GM23338 (cell line): ENCODE measurements around the gene ZNF444. TPM values are rescaled to one million over a fixed set of nuclear protein-coding genes. Genes with fewer than 3 reads are reported as not detected.
A peak's percentile ranks its signal among the peaks of the same experiment; 100 is the strongest.

Experiments
- ATAC-seq: fragments of 200-7000 bp; cut with Tn5 transposase; 3 replicates; pipeline ENCODE4 v1.9.1; 2020
- DNase-seq: peaks from one replicate; pipeline ENCODE4 v3.0.0-alpha.2; 2015; ENCODE audit warnings: low spot score
- H2AFZ ChIP-seq: fragments of 200-600 bp; sonication (generic); 2 replicates; pipeline ENCODE4 v1.8.0; 2016; ENCODE audit warnings: antibody characterized with exemption, mild to moderate bottlenecking, moderate library complexity
- H3F3A ChIP-seq: fragments of 200-600 bp; sonication (generic); replicated peaks from 2 replicates; pipeline ENCODE4 v1.8.0; 2017; ENCODE audit warnings: antibody characterized with exemption, mixed run types, low read depth
- H3K27ac ChIP-seq: fragments of 200-600 bp; sonication (generic); 2 replicates; pipeline ENCODE4 v1.6.1; 2016; ENCODE audit warnings: low read depth
- H3K27me3 ChIP-seq: fragments of 200-600 bp; sonication (generic); 2 replicates; pipeline ENCODE4 v1.8.0; 2016; ENCODE audit warnings: mild to moderate bottlenecking, mixed run types, moderate library complexity; ENCODE audit not compliant: insufficient read depth
- H3K36me3 ChIP-seq: fragments of 200-600 bp; sonication (generic); 2 replicates; pipeline ENCODE4 v1.8.0; 2016; ENCODE audit warnings: mild to moderate bottlenecking; ENCODE audit not compliant: insufficient read depth
- H3K4me1 ChIP-seq: fragments of 200-600 bp; sonication (generic); 2 replicates; pipeline ENCODE4 v1.8.0; 2016; ENCODE audit warnings: mild to moderate bottlenecking, moderate library complexity; ENCODE audit not compliant: insufficient read depth
- H3K4me2 ChIP-seq: fragments of 200-600 bp; sonication (generic); 2 replicates; pipeline ENCODE4 v1.7.1; 2017; ENCODE audit warnings: mixed run types
- H3K4me3 ChIP-seq: fragments of 200-600 bp; sonication (generic); 2 replicates; pipeline ENCODE4 v1.6.1; 2016; ENCODE audit warnings: mixed run types
- H3K79me2 ChIP-seq: fragments of 200-600 bp; sonication (generic); replicated peaks from 2 replicates; pipeline ENCODE4 v1.8.0; 2017; ENCODE audit warnings: mild to moderate bottlenecking; ENCODE audit not compliant: insufficient read depth
- H3K9me2 ChIP-seq: fragments of 200-600 bp; sonication (generic); 2 replicates; pipeline ENCODE4 v1.8.0; 2017; ENCODE audit not compliant: insufficient read depth
- H4K20me1 ChIP-seq: fragments of 200-600 bp; sonication (generic); replicated peaks from 2 replicates; pipeline ENCODE4 v1.8.0; 2017; ENCODE audit warnings: mild to moderate bottlenecking; ENCODE audit not compliant: insufficient read depth
- H3K27ac Mint-ChIP-seq: 2 replicates; pipeline ENCODE4 v1.8.0; 2020; ENCODE audit warnings: inconsistent platforms, mild to moderate bottlenecking, moderate library complexity, mixed read lengths
- H3K27me3 Mint-ChIP-seq: 3 replicates; pipeline ENCODE4 v1.8.0; 2022; ENCODE audit warnings: low read depth, mild to moderate bottlenecking, moderate library complexity, mixed read lengths, inconsistent platforms; ENCODE audit not compliant: insufficient read depth, poor library complexity
- H3K36me3 Mint-ChIP-seq: 3 replicates; pipeline ENCODE4 v1.8.0; 2021; ENCODE audit warnings: low read depth, mild to moderate bottlenecking, inconsistent platforms, moderate library complexity, mixed read lengths
- H3K4me1 Mint-ChIP-seq: 3 replicates; pipeline ENCODE4 v1.8.0; 2020; ENCODE audit warnings: mild to moderate bottlenecking, inconsistent platforms, mixed read lengths
- H3K4me3 Mint-ChIP-seq: 3 replicates; pipeline ENCODE4 v1.8.0; 2021; ENCODE audit warnings: moderate library complexity, mild to moderate bottlenecking, inconsistent platforms, mixed read lengths
- H3K9me3 Mint-ChIP-seq: 3 replicates; pipeline ENCODE4 v1.8.0; 2020; ENCODE audit warnings: moderate library complexity, mild to moderate bottlenecking, inconsistent platforms, mixed read lengths
- ETS1 ChIP-seq: IDR thresholded peaks from 2 replicates; pipeline ENCODE4 v1.6.1; 2016; ENCODE audit warnings: antibody characterized with exemption
- REST ChIP-seq: IDR thresholded peaks from one replicate; pipeline ENCODE4 v1.6.1; 2018; ENCODE audit warnings: antibody characterized with exemption; ENCODE audit not compliant: unreplicated experiment
- STAT1 ChIP-seq: IDR thresholded peaks from one replicate; pipeline ENCODE4 v1.6.1; 2016; ENCODE audit warnings: antibody characterized with exemption; ENCODE audit not compliant: unreplicated experiment
- ZNF462 ChIP-seq: fragments of 250-450 bp; sonication (Bioruptor Pico); IDR thresholded peaks from 2 replicates; pipeline ENCODE4 v1.5.0; 2020; ENCODE audit warnings: mild to moderate bottlenecking, moderate library complexity
- polyA plus RNA-seq: library from polyadenylated mRNA; unstranded; fragments of >200 nt; fragmentation: Nextera tagmentation; extraction: Ambion mirVana; gene quantifications from 2 replicates; pipeline ENCODE4 v1.2.1, GENCODE V29; 2016
- total RNA-seq: library from RNA; depleted of rRNA; stranded (reverse); fragments of >200 nt; shearing (Covaris generic); gene quantifications from 2 replicates; pipeline ENCODE4 v1.2.3, GENCODE V29; 2014

The ZNF444 gene
- total and polyA plus RNA-seq, 2 experiments from 2014 or later: 25.1 to 58.5 TPM

- ATAC-seq (no peak), DNase-seq (no peak)
- Histone ChIP-seq H3K9me2 (no peaks in the 10 kb centered on the region), H3K4me1 (peaks cover 23% of the 10 kb centered on the region), H3K79me2 (peaks cover 76% of the 10 kb centered on the region), H3K27ac (peak overlapping the region; percentile 59; the same call in 1 of the 2 replicates), H3K27me3 (no peaks in the 10 kb centered on the region), H4K20me1 (peaks cover 27% of the 10 kb centered on the region), H3K36me3 (peaks cover 4% of the 10 kb centered on the region; the same call in 1 of the 2 replicates), H3F3A (0 out of 2 replicates have a peak, but pooled peaks cover 3% of the 10 kb centered on the region), H3K4me3 (no peak overlapping the region), H3K4me2 (no peak overlapping the region), H2AFZ (no peak overlapping the region)
- Mint-ChIP-seq H3K27me3 (peaks cover 27% of the 10 kb centered on the region), H3K4me1 (peaks cover 37% of the 10 kb centered on the region), H3K9me3 (no peaks in the 10 kb centered on the region; the same call in 2 of the 3 replicates), H3K36me3 (peaks cover 13% of the 10 kb centered on the region), H3K4me3 (no peak overlapping the region; the same call in 2 of the 3 replicates), H3K27ac (peak overlapping the region; percentile 62; the same call in 1 of the 2 replicates)
- TF ChIP-seq ETS1 (no peak), ZNF462 (no peak), STAT1 (no peak), REST (no peak)
Observed at GRCh38 chr19:56104423-56104822, 36.7 kb upstream of the ZNF444 start.
